Common myeloid progenitor, CD34-positive (primary cell): Measurements from ENCODE around the gene UBP1.
A peak's percentile ranks its signal among the peaks of the same experiment; 100 is the strongest.

ENCODE experiments used
- CTCF ChIA-PET: fragments of 350-600 bp; sonication (Branson Sonifier 250); formaldehyde crosslinking; loops from one replicate; lab custom pipeline; 2021; ENCODE audit warnings: antibody characterized with exemption; lab: Charles Lee
- POLR2A ChIA-PET: fragments of 350-600 bp; sonication (Branson Sonifier 250); formaldehyde crosslinking; loops from one replicate; lab custom pipeline; 2021; ENCODE audit warnings: antibody characterized with exemption; lab: Charles Lee
- DNase-seq, 3 donors: peaks; one replicate each; pipeline versions ENCODE4 v3.0.0 to v3.0.0-alpha.2; 2013
- H3K27ac ChIP-seq, 2 experiments: 1 replicate in 1 of 2; 2 replicates in 1 of 2; pipeline ENCODE4 v1.7.0; 2013; ENCODE audit warnings: inconsistent platforms in 2 of 2, low read length in 2 of 2, mild to moderate bottlenecking in 2 of 2, low read depth in 1 of 2, moderate library complexity in 1 of 2; ENCODE audit not compliant: severe bottlenecking in 2 of 2, insufficient read depth in 1 of 2, poor library complexity in 1 of 2
- H3K27me3 ChIP-seq, 5 experiments: replicated peaks in 2 of 5; 1 replicate in 3 of 5; 2 replicates in 2 of 5; pipeline versions ENCODE4 v1.6.1 to v1.7.0; 2013; ENCODE audit warnings: low read length in 4 of 5, mild to moderate bottlenecking in 2 of 5, moderate library complexity in 2 of 5, inconsistent platforms in 1 of 5; ENCODE audit not compliant: insufficient read depth in 5 of 5, control insufficient read depth in 4 of 5
- H3K36me3 ChIP-seq, 4 experiments: 1 replicate in 2 of 4; 2 replicates in 2 of 4; pipeline versions ENCODE4 v1.6.1 to v1.7.0; 2013; ENCODE audit warnings: low read length in 3 of 4, control low read depth in 1 of 4, mild to moderate bottlenecking in 1 of 4; ENCODE audit not compliant: control insufficient read depth in 4 of 4, insufficient read depth in 4 of 4
- H3K4me1 ChIP-seq, 4 experiments: 1 replicate in 3 of 4; 2 replicates in 1 of 4; pipeline versions ENCODE4 v1.6.1 to v1.7.1; 2013; ENCODE audit warnings: low read length in 3 of 4, mild to moderate bottlenecking in 3 of 4, control low read depth in 1 of 4, inconsistent platforms in 1 of 4, moderate library complexity in 1 of 4; ENCODE audit not compliant: control insufficient read depth in 4 of 4, insufficient read depth in 4 of 4; ENCODE audit errors: control extremely low read depth in 1 of 4
- H3K4me3 ChIP-seq, 7 experiments: 1 replicate in 4 of 7; 2 replicates in 3 of 7; pipeline versions ENCODE4 v1.5.1 to v1.7.0; 2013; ENCODE audit warnings: mild to moderate bottlenecking in 7 of 7, low read length in 6 of 7, moderate library complexity in 6 of 7, inconsistent platforms in 2 of 7, low read depth in 2 of 7, control low read depth in 1 of 7; ENCODE audit not compliant: insufficient read depth in 4 of 7, control insufficient read depth in 1 of 7; ENCODE audit errors: extremely low read depth in 1 of 7
- H3K9me3 ChIP-seq, 5 experiments: 1 replicate in 4 of 5; 2 replicates in 1 of 5; pipeline versions ENCODE4 v1.6.1 to v1.7.1; 2013; ENCODE audit warnings: low read length in 4 of 5, mild to moderate bottlenecking in 2 of 5, inconsistent platforms in 1 of 5, low read depth in 1 of 5, moderate library complexity in 1 of 5; ENCODE audit not compliant: control insufficient read depth in 4 of 5, insufficient read depth in 2 of 5; ENCODE audit errors: control extremely low read depth in 1 of 5
- WGBS: methylation state at CpG from one replicate; pipeline ENCODE4 v1.1.5; 2013; ENCODE audit not compliant: insufficient coverage; 5-methylcytosine and 5-hydroxymethylcytosine counted together

Gene UBP1

DNA sequence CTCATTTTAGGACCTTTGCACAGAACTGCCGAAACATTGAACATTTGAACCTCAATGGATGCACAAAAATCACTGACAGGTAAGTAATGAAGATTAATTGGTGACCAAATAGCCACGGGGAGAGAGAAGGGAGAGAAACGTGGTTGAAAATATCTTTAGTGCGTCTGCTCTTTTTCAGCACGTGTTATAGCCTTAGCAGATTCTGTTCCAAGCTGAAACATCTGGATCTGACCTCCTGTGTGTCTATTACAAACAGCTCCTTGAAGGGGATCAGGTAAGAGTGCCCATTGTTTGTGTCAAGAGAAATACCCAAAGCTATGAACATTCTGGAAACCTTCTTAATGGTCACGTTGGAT, 67.1 kb downstream of the UBP1 start:
- DNase-seq: no peak
- Histone ChIP-seq H3K27me3 (no peaks in the 10 kb centered on the region), H3K9me3 (peaks cover 0 to 3% (median 0%) of the 10 kb centered on the region in 5 experiments), H3K27ac (no peak overlapping the region), H3K4me1 (no peaks in the 10 kb centered on the region), H3K4me3 (no peak overlapping the region), H3K36me3 (no peaks in the 10 kb centered on the region)
- 55% methylated on average over 6 of the region's 6 CpGs for WGBS
- ChIA-PET CTCF (interaction anchor here (0.6 to 4.6 kb wide), 24 partner anchors 10 to 424 kb away, joined by 3 to 69 read pairs (median 4); no protein-coding TSS in a partner anchor), POLR2A (interaction anchor here (0.6 kb wide), 1 partner anchor 1318 kb away, joined by 3 read pairs; no protein-coding TSS in a partner anchor)

DNA sequence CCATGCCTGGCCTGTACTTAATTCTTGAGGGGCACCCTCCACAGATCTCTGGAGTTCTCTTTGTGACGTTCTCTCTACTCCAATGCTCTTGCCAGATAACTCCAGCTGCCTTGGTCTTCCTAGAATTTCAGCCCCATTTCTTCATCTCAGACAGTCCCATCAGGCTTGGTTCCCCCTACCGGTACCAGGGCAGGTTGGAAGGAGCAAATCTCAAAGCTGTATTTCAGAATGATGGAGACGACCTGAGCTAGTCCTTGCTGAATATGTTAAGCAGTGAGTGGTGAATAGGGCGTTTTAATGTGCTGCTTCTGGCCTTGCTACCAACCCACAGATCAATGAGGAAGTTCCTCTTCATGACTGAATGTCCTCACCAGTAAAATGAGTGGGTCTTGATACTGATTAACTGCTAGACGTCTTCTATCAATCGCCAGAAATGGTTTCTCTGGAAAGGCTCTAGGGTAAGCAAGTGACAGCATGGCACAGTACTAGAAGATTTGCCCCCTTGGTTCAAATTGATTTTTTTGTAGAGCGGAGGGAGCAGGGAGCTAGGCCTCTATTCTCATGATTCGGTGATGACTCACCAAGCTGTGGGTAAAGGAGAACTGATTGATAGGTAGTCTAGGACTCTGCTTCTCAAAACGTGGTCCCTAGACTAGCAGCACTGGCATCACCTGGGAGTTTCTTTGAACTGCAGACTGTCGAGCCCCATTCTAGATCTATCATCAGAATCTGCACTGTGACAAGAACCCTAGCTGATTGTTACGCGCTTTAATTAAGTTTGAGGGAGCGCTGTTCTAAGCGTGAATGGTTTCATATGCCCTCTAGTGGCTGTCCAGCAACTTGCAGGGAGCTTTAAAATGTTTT, 67.8 kb downstream of the UBP1 start:
- Histone ChIP-seq H3K4me1 (no peaks in the 10 kb centered on the region), H3K36me3 (no peaks in the 10 kb centered on the region), H3K27me3 (no peaks in the 10 kb centered on the region), H3K4me3 (peak overlapping the region in 1 of 7 experiments; percentile 6), H3K9me3 (peaks cover 0 to 3% (median 0%) of the 10 kb centered on the region in 5 experiments), H3K27ac (no peak overlapping the region)
- CTCF ChIA-PET: interaction anchor here (0.6 to 4.6 kb wide), 25 partner anchors 9 to 423 kb away, joined by 3 to 69 read pairs (median 5); no protein-coding TSS in a partner anchor
- WGBS: 49% methylated on average over 13 of the region's 14 CpGs
- DNase-seq: peak; percentile 50 to 80 (median 67)
- POLR2A ChIA-PET: interaction anchor here (0.6 kb wide), 1 partner anchor 1317 kb away, joined by 3 read pairs; no protein-coding TSS in a partner anchor

DNA sequence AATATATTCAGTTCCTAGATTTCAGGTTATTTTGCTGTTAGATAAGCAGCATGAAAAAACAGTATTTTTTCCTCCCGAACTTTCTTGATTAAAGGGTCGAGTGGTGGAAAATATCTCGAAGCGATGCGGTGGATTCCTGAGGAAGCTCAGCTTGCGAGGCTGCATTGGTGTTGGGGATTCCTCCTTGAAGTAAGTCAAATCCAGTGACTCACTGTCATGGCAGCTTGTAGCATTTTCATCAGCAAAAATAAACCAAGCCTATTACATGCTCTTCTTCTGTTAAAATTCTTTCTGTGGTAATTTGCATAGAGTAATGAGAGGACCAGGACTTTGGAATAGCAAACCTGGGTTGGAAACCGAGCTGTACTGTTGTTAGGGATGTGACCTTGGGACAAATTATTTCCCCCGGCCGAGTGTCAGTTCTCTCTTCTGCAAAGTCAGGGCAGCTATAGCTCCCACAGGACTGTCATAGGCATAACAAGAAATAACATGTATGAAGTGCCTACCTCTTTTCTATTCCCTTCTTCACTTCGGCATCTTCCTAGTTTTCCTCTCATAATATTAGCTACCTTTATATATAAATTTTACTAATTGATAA, 75.6 kb downstream of the UBP1 start:
- no peaks in the 10 kb centered on the region for H3K9me3 ChIP-seq
- no peaks in the 10 kb centered on the region for H3K4me1 ChIP-seq
- WGBS: 90% methylated on average over 9 of the region's 10 CpGs
- no peaks in the 10 kb centered on the region for H3K27me3 ChIP-seq
- no peak overlapping the region for H3K27ac ChIP-seq
- no peaks in the 10 kb centered on the region for H3K36me3 ChIP-seq
- no peak overlapping the region for H3K4me3 ChIP-seq
- DNase-seq: no peak
- ChIA-PET POLR2A (interaction anchor here (0.6 kb wide), 1 partner anchor 214 kb away, joined by 7 read pairs; no protein-coding TSS in a partner anchor), CTCF (interaction anchor here (2.7 kb wide), 1 partner anchor 8 kb away, joined by 10 read pairs; no protein-coding TSS in a partner anchor)

DNA sequence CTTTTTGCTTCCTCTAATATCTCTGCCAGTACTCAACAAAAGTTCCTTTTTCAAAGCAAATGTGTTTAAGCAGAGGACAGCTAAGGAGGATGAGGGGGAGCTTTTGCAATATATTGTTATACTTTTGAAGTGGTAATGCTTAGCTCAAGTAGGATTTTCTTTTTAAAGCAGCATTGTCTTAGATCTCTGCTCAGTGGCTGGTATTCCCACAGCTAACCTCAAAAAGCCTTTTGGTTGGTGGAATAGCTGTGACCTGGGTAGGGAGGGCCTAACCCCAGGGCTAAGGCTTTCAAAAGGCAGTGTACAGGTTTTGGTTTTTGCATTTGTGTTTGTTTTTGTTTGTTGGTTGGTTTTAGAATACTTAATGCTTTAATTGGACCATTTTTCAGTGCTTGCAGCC, 76.1 kb downstream of the UBP1 start:
- CTCF ChIA-PET: interaction anchor here (2.7 kb wide), 1 partner anchor 8 kb away, joined by 10 read pairs; no protein-coding TSS in a partner anchor
- Histone ChIP-seq H3K27ac (no peak overlapping the region), H3K36me3 (no peaks in the 10 kb centered on the region), H3K4me3 (no peak overlapping the region), H3K4me1 (no peaks in the 10 kb centered on the region), H3K27me3 (no peaks in the 10 kb centered on the region), H3K9me3 (no peaks in the 10 kb centered on the region)
- DNase-seq: no peak
- POLR2A ChIA-PET: no interaction called here

- ChIA-PET POLR2A (no interaction called here), CTCF (interaction anchor here (2.7 kb wide), 1 partner anchor 9 kb away, joined by 10 read pairs; no protein-coding TSS in a partner anchor)
- Histone ChIP-seq H3K36me3 (no peaks in the 10 kb centered on the region), H3K4me3 (no peak overlapping the region), H3K27me3 (no peaks in the 10 kb centered on the region), H3K9me3 (no peaks in the 10 kb centered on the region), H3K27ac (no peak overlapping the region), H3K4me1 (no peaks in the 10 kb centered on the region)
- 100% methylated on average over 1 of the region's 3 CpGs for whole genome bisulfite sequencing
- DNase-seq: no peak
Observed at GRCh38 chr3:33363113-33363800, 76.9 kb downstream of the UBP1 start.

GRCh38 chr3:33360136-33360825, 79.9 kb downstream of the UBP1 start:
- Histone ChIP-seq H3K36me3 (no peaks in the 10 kb centered on the region), H3K9me3 (no peaks in the 10 kb centered on the region), H3K27me3 (no peaks in the 10 kb centered on the region), H3K4me3 (no peak overlapping the region), H3K4me1 (no peaks in the 10 kb centered on the region), H3K27ac (no peak overlapping the region)
- CTCF ChIA-PET: interaction anchor here (2.3 kb wide), 1 partner anchor 13 kb away, joined by 12 read pairs; no protein-coding TSS in a partner anchor
- POLR2A ChIA-PET: no interaction called here
- WGBS: no CpG with 5 or more reads among the region's 1 CpG
- no peak for DNase-seq
